Mesothelial cell of epicardium (in vitro differentiated cells): ENCODE data around the gene BRAT1. TPM values are rescaled to one million over a fixed set of nuclear protein-coding genes. Genes with fewer than 3 reads are reported as not detected.
"Not testable (repeated sequence)": the region's sequence is repeated elsewhere in the genome, so short reads cannot be mapped to it uniquely, and the experiment has no call there.

Source experiments
- DNase-seq, 2 experiments: peaks; one replicate each; pipeline ENCODE4 v3.0.0; 2021; ENCODE audit warnings: low spot score in 2 of 2; ENCODE audit not compliant: unreplicated experiment in 2 of 2
- H3K27ac Mint-ChIP-seq: 2 replicates; pipeline ENCODE4 v1.8.0; 2021; ENCODE audit warnings: mixed read lengths
- H3K27me3 Mint-ChIP-seq: 2 replicates; pipeline ENCODE4 v1.8.0; 2021; ENCODE audit warnings: low read depth, mixed read lengths
- H3K36me3 Mint-ChIP-seq: 2 replicates; pipeline ENCODE4 v1.8.0; 2021; ENCODE audit warnings: mixed read lengths
- H3K4me1 Mint-ChIP-seq: 2 replicates; pipeline ENCODE4 v1.8.0; 2021; ENCODE audit warnings: mixed read lengths
- H3K4me3 Mint-ChIP-seq: 2 replicates; pipeline ENCODE4 v1.8.0; 2021; ENCODE audit warnings: mild to moderate bottlenecking, moderate library complexity, mixed read lengths
- H3K9me3 Mint-ChIP-seq: 2 replicates; pipeline ENCODE4 v1.8.0; 2021; ENCODE audit warnings: mixed read lengths
- CTCF ChIP-seq: fragments of 200-600 bp; sonication (generic); IDR thresholded peaks from one replicate; pipeline ENCODE4 v1.5.0; 2021; ENCODE audit warnings: antibody characterized with exemption; ENCODE audit not compliant: unreplicated experiment
- total RNA-seq: library from RNA; stranded (reverse); gene quantifications from 3 replicates; pipeline ENCODE4 v1.2.1, GENCODE V29; 2021

Gene BRAT1
- total RNA-seq, 1 donor from 2014 or later: 47.6 TPM

- no peaks in the 10 kb centered on the region for H3K27me3 Mint-ChIP-seq
- peaks cover 35% of the 10 kb centered on the region for H3K36me3 Mint-ChIP-seq
- no peak overlapping the region for H3K27ac Mint-ChIP-seq
- H3K9me3 Mint-ChIP-seq: no peaks in the 10 kb centered on the region
- H3K4me3 Mint-ChIP-seq: no peak overlapping the region
- no peak for DNase-seq
- no peaks in the 10 kb centered on the region for H3K4me1 Mint-ChIP-seq
- TF ChIP-seq CTCF: no peak
Measured at GRCh38 chr7:2594599-2594998, 39.3 kb upstream of the BRAT1 start.

GRCh38 chr7:2593036-2593727, 37.9 kb upstream of the BRAT1 start:
- H3K36me3 Mint-ChIP-seq: peaks cover 29% of the 10 kb centered on the region
- no peaks in the 10 kb centered on the region for H3K9me3 Mint-ChIP-seq
- no peak for DNase-seq
- no peak overlapping the region for H3K4me3 Mint-ChIP-seq
- no peak for TF ChIP-seq CTCF
- no peaks in the 10 kb centered on the region for H3K27me3 Mint-ChIP-seq
- H3K4me1 Mint-ChIP-seq: no peaks in the 10 kb centered on the region
- no peak overlapping the region for H3K27ac Mint-ChIP-seq

- no peak for DNase-seq
- no peak overlapping the region for H3K4me3 Mint-ChIP-seq
- no peak overlapping the region for H3K27ac Mint-ChIP-seq
- no peak for TF ChIP-seq CTCF
- no peaks in the 10 kb centered on the region for H3K4me1 Mint-ChIP-seq
- H3K27me3 Mint-ChIP-seq: no peaks in the 10 kb centered on the region
- no peaks in the 10 kb centered on the region for H3K9me3 Mint-ChIP-seq
- peaks cover 32% of the 10 kb centered on the region for H3K36me3 Mint-ChIP-seq
Measured at GRCh38 chr7:2592375-2592865, 37.1 kb upstream of the BRAT1 start.

- H3K36me3 Mint-ChIP-seq: peaks cover 27% of the 10 kb centered on the region
- H3K9me3 Mint-ChIP-seq, H3K27me3 Mint-ChIP-seq, H3K4me1 Mint-ChIP-seq, H3K4me3 Mint-ChIP-seq, DNase-seq, H3K27ac Mint-ChIP-seq: not testable (repeated sequence)
Measured at GRCh38 chr7:2589941-2590340, 34.6 kb upstream of the BRAT1 start.

- Mint-ChIP-seq H3K4me3 (no peak overlapping the region), H3K27ac (no peak overlapping the region), H3K36me3 (peaks cover 31% of the 10 kb centered on the region), H3K27me3 (no peaks in the 10 kb centered on the region), H3K9me3 (no peaks in the 10 kb centered on the region), H3K4me1 (no peaks in the 10 kb centered on the region)
- no peak for DNase-seq
- no peak for TF ChIP-seq CTCF
Measured at GRCh38 chr7:2589341-2589740, 34.0 kb upstream of the BRAT1 start.

- no peak for DNase-seq
- H3K27ac Mint-ChIP-seq: no peak overlapping the region
- no peak overlapping the region for H3K4me3 Mint-ChIP-seq
- no peaks in the 10 kb centered on the region for H3K9me3 Mint-ChIP-seq
- no peaks in the 10 kb centered on the region for H3K4me1 Mint-ChIP-seq
- H3K27me3 Mint-ChIP-seq: no peaks in the 10 kb centered on the region
- no peak for TF ChIP-seq CTCF
- peaks cover 32% of the 10 kb centered on the region for H3K36me3 Mint-ChIP-seq
Measured at GRCh38 chr7:2587778-2588177, 32.5 kb upstream of the BRAT1 start.
